MCF 10A (cell line): ENCODE results near the gene ST3GAL6. TPM values are rescaled to one million over a fixed set of nuclear protein-coding genes. Genes with fewer than 3 reads are reported as not detected.
A peak's percentile ranks its signal among the peaks of the same experiment; 100 is the strongest.

Source experiments
- BruUV-seq: library from RNA; stranded (reverse); fragments of 400-500 nt; replicated peaks from 2 replicates; lab custom pipeline; 2021; lab: Mats Ljungman, UMichigan
- CTCF ChIA-PET: fragments of 300-600 bp; sonication (Branson Sonifier 250); formaldehyde crosslinking; extraction: SDS; loops from one replicate; lab custom pipeline; 2021; ENCODE audit warnings: antibody characterized with exemption, inconsistent platforms; lab: Yijun Ruan, JAX
- POLR2A ChIA-PET: fragments of 300-600, 350-650 bp; sonication (Branson Sonifier 250); formaldehyde crosslinking; extraction: SDS; loops from one replicate; lab custom pipeline; 2020; ENCODE audit warnings: antibody characterized with exemption, inconsistent platforms; lab: Yijun Ruan, JAX
- DNase-seq: peaks from one replicate; pipeline ENCODE4 v3.0.0-alpha.2; 2018; ENCODE audit not compliant: unreplicated experiment
- H3K27ac Mint-ChIP-seq: one replicate; pipeline ENCODE4 v1.8.0; 2022; ENCODE audit warnings: mild to moderate bottlenecking, low read depth, mixed read lengths; ENCODE audit not compliant: unreplicated experiment
- H3K27me3 Mint-ChIP-seq: one replicate; pipeline ENCODE4 v1.8.0; 2022; ENCODE audit warnings: mixed read lengths; ENCODE audit not compliant: insufficient read depth, unreplicated experiment
- H3K36me3 Mint-ChIP-seq: one replicate; pipeline ENCODE4 v1.8.0; 2022; ENCODE audit warnings: mild to moderate bottlenecking, moderate library complexity, mixed read lengths; ENCODE audit not compliant: insufficient read depth, unreplicated experiment
- H3K4me1 Mint-ChIP-seq: one replicate; pipeline ENCODE4 v1.8.0; 2022; ENCODE audit warnings: mixed read lengths; ENCODE audit not compliant: insufficient read depth, unreplicated experiment
- H3K4me3 Mint-ChIP-seq: one replicate; pipeline ENCODE4 v1.8.0; 2022; ENCODE audit warnings: mild to moderate bottlenecking, moderate library complexity, mixed read lengths; ENCODE audit not compliant: unreplicated experiment
- H3K9me3 Mint-ChIP-seq: one replicate; pipeline ENCODE4 v1.8.0; 2022; ENCODE audit warnings: mixed read lengths; ENCODE audit not compliant: unreplicated experiment
- intact Hi-C: fragments of 100-400 bp; cut with micrococcal nuclease; formaldehyde crosslinking; loops from 2 replicates; pipeline ENCODE4 v1.14.1; 2022
- total RNA-seq: library from RNA; stranded (reverse); gene quantifications from 2 replicates; pipeline ENCODE4 v1.2.3, GENCODE V29; 2022
- TF ChIP-seq, protein P1 (sequence below): fragments of 200-600 bp; IDR thresholded peaks from one replicate; pipeline ENCODE4 v1.8.0; 2022; ENCODE audit warnings: antibody characterized with exemption, mild to moderate bottlenecking; ENCODE audit not compliant: unreplicated experiment

Gene ST3GAL6
- total RNA-seq, 1 experiment from 2014 or later, result 1.2 TPM

DNA sequence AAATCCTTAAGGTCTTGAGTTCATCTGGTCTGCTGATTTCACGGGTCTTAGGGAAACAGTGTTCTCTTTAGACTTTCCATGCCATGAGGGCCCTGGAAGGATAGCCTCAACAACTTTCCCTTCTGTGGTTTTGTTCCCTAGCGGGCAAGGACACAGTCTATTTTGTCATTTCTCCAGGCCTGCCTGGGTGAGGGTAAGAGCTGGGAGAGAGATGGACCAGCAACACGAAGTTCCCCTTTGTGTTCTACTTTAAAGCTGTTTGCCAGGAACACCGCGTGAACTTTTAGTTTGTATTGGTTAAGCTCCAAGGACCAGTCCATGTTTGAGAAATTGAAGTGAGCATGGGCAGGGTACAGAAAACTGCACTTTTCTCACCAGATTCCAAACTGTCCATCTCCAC lies 20.9 kb downstream of the ST3GAL6 start:
- H3K27me3 Mint-ChIP-seq, result no peaks in the 10 kb centered on the region
- POLR2A ChIA-PET, result interaction anchor here (1.0 to 2.3 kb wide), 4 partner anchors 10 to 984 kb away, joined by 5 to 7 read pairs (median 6); no protein-coding TSS in a partner anchor
- no peak for DNase-seq
- H3K27ac Mint-ChIP-seq, result peak overlapping the region; percentile 38
- no TSS peak for BruUV-seq
- TF ChIP-seq, protein P1, sequence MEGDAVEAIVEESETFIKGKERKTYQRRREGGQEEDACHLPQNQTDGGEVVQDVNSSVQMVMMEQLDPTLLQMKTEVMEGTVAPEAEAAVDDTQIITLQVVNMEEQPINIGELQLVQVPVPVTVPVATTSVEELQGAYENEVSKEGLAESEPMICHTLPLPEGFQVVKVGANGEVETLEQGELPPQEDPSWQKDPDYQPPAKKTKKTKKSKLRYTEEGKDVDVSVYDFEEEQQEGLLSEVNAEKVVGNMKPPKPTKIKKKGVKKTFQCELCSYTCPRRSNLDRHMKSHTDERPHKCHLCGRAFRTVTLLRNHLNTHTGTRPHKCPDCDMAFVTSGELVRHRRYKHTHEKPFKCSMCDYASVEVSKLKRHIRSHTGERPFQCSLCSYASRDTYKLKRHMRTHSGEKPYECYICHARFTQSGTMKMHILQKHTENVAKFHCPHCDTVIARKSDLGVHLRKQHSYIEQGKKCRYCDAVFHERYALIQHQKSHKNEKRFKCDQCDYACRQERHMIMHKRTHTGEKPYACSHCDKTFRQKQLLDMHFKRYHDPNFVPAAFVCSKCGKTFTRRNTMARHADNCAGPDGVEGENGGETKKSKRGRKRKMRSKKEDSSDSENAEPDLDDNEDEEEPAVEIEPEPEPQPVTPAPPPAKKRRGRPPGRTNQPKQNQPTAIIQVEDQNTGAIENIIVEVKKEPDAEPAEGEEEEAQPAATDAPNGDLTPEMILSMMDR, result no peak
- intact Hi-C loops, result no loop called here
- peaks cover 51% of the 10 kb centered on the region for H3K4me1 Mint-ChIP-seq
- peak overlapping the region; percentile 1 for H3K4me3 Mint-ChIP-seq
- CTCF ChIA-PET, result interaction anchor here (0.6 to 1.0 kb wide), 3 partner anchors 31 to 53 kb away, joined by 3 read pairs; no protein-coding TSS in a partner anchor
- peaks cover 7% of the 10 kb centered on the region for H3K36me3 Mint-ChIP-seq
- H3K9me3 Mint-ChIP-seq, result no peaks in the 10 kb centered on the region

DNA sequence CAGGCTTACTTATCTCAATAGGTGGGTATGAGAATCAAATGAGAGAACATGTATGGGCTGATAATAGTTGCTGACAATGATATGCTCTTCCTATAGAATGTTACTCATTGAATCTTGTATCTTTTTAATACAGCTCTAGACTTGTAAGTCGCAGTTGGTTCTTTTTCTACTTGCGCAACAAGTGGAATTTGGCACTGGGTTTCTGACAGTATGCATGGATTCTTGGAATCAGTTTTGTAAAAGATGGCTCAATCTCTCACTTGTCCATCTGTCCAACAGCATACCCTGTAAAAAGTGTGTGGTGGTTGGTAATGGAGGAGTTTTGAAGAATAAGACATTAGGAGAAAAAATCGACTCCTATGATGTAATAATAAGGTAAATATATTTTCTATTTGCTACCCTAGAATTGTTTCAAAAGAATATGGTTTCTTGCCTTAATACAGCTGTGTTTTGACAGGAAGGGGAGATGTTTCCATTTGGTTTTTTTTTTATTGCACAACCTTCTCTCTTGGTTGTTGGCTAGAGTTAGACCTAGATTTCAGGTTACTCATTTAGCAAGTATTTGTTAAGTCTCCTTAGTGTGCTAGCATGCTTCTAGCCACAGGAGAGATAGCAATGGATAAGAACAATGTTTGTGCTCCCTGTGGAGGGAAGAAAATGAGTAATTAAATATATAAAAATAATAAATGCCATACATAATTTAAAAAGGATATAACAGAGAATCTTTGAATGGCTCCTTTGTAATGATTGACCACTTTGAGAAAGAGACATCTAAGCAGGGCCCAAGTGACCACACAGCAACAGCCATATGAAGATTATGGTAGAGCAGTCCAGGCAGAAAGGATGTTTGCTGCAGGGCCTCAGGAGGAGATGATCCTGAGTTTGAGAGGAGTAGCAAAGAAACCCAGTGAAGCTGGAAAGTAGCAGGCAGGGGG lies 21.8 kb downstream of the ST3GAL6 start:
- ChIA-PET CTCF (interaction anchor here (0.6 to 2.0 kb wide), 10 partner anchors 9 to 1021 kb away, joined by 3 to 12 read pairs (median 4); no protein-coding TSS in a partner anchor), POLR2A (interaction anchor here (0.7 to 2.3 kb wide), 9 partner anchors 9 to 983 kb away, joined by 3 to 8 read pairs (median 5); partner anchors contain the start of genes CPOX and DCBLD2)
- Mint-ChIP-seq H3K27me3 (no peaks in the 10 kb centered on the region), H3K9me3 (no peaks in the 10 kb centered on the region), H3K4me3 (peak overlapping the region; percentile 1), H3K27ac (peak overlapping the region; percentile 38), H3K4me1 (peaks cover 42% of the 10 kb centered on the region), H3K36me3 (peaks cover 7% of the 10 kb centered on the region)
- BruUV-seq, result no TSS peak
- TF ChIP-seq, protein P1, result no peak
- intact Hi-C loops, result no loop called here
- peak; percentile 81 for DNase-seq

DNA sequence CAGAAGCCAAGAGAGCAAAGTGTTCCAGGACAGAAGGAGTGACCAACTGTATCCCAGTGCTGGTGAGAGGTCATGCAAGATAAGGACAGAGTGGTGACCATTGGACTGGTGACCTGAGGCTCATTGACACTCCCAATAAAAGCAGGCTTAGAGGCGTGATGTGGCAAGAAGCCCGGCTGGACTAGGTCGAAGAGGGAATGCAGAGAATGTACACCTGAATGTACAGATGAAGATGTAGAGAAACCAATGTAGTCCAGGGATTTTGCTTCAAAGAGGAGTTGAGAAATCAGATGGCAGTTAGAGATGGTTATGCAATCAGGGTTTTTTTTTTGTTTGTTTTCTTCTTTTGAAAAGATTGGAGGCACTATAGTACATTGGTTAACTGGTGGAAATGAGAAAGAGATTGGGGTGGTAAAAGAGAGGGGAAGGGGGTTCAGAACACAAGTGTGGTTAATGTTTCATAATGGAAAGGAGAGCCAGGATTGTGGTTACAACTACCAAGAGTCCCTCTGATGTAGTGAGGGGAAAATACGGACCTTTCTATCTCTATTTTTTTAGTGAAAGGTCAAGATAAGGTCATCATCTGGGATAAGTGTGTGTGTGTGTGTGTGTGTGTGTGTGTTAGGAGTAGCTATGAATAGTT lies 23.3 kb downstream of the ST3GAL6 start:
- H3K36me3 Mint-ChIP-seq, result peaks cover 9% of the 10 kb centered on the region
- BruUV-seq, result no TSS peak
- POLR2A ChIA-PET, result interaction anchor here (0.8 to 2.1 kb wide), 2 partner anchors 10 to 46 kb away, joined by 3 to 5 read pairs; no protein-coding TSS in a partner anchor

More for the DNA sequence above, 23.3 kb downstream of the ST3GAL6 start:
- Mint-ChIP-seq H3K4me1 (peaks cover 47% of the 10 kb centered on the region), H3K9me3 (no peaks in the 10 kb centered on the region), H3K4me3 (peak overlapping the region; percentile 30), H3K27ac (peak overlapping the region; percentile 91), H3K27me3 (no peaks in the 10 kb centered on the region)
- intact Hi-C loops, result no loop called here
- peak; percentile 62 for DNase-seq
- TF ChIP-seq, protein P1, result no peak
- CTCF ChIA-PET, result interaction anchor here (0.6 to 2.0 kb wide), 4 partner anchors 30 to 190 kb away, joined by 3 to 12 read pairs (median 4); no protein-coding TSS in a partner anchor
